ENCODE results near the gene EDNRA.

- no peak for TF ChIP-seq TCF7L2 (IDR thresholded peaks at IDR 0.05; ENCODE audit: low read depth, low read length)
- TF ChIP-seq MXI1 (IDR thresholded peaks at IDR 0.05; ENCODE audit: low read depth, low read length): no peak
- no peak for TF ChIP-seq HDAC2 (IDR thresholded peaks at IDR 0.05)
- TF ChIP-seq YY1 (IDR thresholded peaks at IDR 0.05; ENCODE audit: borderline replicate concordance in 1 of 3, control insufficient read depth in 1 of 3, extremely low read depth in 1 of 3, insufficient read depth in 3 of 3, insufficient read length in 1 of 3, insufficient replicate concordance in 2 of 3, low read depth in 1 of 3, low read length in 2 of 3): no peak
- TF ChIP-seq ZNF24 (IDR thresholded peaks at IDR 0.05): no peak
- no peak for TF ChIP-seq ELK1 (CRISPR knock-in tag; IDR thresholded peaks at IDR 0.05)
- no peak for TF ChIP-seq SMAD3 (CRISPR knock-in tag; conservative IDR thresholded peaks at IDR 0.05)
- TF ChIP-seq THAP7 (CRISPR knock-in tag; IDR thresholded peaks at IDR 0.05): no peak
- no peak for TF ChIP-seq HDAC6 (IDR thresholded peaks at IDR 0.05; ENCODE audit: low read depth, low read length)
- no peak for TF ChIP-seq NFIC (IDR thresholded peaks at IDR 0.05)
- TF ChIP-seq NFRKB (IDR thresholded peaks at IDR 0.05; ENCODE audit: low read depth): no peak
Observed at GRCh38 chr4:147533331-147533730, 52.4 kb downstream of the EDNRA start.
